Stimulated activated naive CD4-positive, alpha-beta T cell treated with Interleukin-2 at 50 U/mL for 16 hours (primary cell): Measurements from ENCODE around the gene SART3.

Experiments
- DNase-seq: peaks from one replicate; lab custom pipeline; 2025; lab: John Stamatoyannopoulos, UW

Gene SART3, protein sequence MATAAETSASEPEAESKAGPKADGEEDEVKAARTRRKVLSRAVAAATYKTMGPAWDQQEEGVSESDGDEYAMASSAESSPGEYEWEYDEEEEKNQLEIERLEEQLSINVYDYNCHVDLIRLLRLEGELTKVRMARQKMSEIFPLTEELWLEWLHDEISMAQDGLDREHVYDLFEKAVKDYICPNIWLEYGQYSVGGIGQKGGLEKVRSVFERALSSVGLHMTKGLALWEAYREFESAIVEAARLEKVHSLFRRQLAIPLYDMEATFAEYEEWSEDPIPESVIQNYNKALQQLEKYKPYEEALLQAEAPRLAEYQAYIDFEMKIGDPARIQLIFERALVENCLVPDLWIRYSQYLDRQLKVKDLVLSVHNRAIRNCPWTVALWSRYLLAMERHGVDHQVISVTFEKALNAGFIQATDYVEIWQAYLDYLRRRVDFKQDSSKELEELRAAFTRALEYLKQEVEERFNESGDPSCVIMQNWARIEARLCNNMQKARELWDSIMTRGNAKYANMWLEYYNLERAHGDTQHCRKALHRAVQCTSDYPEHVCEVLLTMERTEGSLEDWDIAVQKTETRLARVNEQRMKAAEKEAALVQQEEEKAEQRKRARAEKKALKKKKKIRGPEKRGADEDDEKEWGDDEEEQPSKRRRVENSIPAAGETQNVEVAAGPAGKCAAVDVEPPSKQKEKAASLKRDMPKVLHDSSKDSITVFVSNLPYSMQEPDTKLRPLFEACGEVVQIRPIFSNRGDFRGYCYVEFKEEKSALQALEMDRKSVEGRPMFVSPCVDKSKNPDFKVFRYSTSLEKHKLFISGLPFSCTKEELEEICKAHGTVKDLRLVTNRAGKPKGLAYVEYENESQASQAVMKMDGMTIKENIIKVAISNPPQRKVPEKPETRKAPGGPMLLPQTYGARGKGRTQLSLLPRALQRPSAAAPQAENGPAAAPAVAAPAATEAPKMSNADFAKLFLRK

DNA sequence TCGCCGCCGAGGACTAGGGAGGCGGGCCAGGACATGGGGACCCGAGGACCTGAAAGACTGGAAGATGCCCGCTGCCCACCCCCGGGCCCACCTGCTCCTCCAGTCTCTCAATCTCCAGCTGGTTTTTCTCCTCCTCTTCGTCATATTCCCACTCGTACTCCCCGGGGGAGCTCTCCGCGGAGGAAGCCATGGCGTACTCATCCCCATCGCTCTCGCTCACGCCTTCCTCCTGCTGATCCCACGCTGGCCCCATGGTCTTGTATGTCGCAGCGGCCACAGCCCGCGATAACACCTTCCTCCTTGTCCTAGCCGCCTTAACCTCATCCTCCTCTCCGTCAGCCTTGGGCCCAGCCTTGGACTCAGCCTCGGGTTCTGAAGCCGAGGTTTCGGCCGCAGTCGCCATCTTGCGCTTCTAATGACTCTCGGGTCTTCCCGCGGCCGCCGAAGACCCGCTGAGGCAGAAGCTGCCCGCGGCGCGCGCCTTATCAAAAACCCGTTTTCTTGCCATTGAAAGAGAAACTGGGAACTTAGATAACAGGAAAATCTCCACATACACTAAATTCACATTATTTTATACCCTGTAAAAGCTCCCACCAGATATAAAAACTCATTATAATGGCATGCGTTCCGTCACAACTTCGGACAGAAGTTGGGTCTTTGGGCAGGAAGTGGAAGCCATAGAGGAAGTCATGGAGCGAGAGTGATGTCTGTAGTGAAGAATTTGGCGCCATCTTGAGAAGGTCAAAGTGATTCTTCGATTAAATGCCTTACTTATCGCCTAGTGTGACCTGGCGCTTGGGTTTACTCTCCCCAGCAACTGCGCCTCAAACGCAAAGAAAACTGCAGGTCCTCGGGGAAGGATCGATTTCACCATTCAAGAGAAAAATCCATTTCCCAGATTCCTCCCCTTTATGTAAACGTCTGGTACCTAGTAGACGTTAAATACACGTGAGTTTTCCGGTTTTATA is at the start of gene SART3:
Gene SART3 (minus strand): TSS at position 422 of the 968 bp plus-strand sequence. CDS start 19 bp downstream, at position 403.
- DNase-seq: peak; percentile 81

DNA sequence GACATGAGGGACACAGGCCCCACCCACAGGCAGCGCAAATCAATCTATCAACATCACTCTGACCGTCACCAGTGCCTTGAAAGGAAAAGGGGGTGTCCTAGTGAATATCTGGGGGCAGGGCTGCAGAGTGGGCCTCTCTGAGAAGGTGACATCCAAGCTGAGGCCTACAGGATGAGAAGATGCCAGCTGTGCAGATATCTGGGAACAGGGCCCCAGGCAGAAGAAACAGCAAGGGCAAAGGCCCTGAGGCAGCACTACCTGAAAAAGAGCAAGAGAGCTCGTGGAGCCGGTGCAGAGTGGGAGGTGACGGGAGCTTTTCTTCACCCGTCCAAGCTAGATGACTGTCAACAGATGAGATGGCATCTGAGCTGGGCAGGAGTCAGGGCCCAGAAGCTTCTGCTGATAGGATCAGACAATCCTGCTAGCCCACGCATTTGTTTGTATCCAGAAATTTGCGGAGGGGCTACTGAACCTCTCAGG is 49.4 kb upstream of the SART3 start:
- DNase-seq: no peak

DNA sequence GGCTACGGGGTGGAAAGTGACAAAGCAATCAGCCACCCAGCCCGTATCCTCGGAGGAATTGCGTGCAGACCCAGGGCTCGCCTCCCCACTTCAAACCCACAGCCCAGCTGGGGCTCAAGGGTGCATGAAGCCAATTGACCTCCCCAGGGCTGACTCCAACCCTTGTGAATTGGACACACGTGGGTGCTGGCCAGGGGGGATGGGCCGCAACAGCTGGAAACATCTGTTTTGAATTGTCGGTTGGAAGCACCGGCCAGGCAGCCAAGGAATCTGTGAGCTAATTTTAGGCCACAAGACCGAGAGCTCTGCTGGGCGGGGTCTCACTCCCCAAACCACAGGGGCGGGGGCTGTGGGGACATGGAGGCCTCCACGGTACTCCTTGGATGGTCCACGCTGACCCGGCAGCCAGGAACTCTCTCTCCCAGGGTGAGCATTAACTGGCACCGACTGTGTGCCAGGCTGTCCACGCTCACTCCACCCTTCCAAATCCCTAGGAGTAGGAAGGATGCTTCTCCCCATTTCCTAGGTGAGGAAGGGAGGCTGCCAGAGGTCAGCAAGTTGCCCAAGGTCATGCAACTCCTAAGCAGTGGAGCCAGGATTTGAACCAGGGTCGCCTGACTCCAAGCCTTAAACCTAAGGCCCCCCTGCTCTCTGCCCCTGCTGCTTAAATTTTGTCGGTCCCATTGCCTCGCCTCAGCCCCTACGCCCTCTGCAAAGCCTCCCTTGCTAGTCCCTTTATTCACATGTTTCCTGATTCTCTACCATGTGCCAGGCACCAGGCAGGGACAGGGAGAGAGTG is 48.8 kb upstream of the SART3 start:
- no peak for DNase-seq

DNA sequence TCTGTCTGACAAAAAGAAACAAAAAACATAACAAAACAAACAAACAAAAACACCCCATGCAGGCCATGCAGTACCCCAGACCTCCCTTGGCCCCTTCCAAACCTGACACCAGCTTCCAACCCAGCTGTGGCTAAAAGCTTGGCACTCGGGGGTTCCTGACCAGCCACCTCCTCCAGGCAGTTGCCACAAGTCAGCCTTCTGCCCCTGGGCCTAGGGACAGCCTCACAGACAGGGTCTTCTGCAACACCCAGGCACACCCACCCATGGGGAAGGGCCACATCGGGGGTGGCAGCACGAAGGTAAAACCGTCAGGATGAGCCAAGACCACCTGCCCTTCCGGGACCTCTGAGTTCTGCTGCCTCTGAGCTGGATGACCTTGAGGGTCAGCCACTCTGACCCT is 47.6 kb upstream of the SART3 start:
- no peak for DNase-seq

DNA sequence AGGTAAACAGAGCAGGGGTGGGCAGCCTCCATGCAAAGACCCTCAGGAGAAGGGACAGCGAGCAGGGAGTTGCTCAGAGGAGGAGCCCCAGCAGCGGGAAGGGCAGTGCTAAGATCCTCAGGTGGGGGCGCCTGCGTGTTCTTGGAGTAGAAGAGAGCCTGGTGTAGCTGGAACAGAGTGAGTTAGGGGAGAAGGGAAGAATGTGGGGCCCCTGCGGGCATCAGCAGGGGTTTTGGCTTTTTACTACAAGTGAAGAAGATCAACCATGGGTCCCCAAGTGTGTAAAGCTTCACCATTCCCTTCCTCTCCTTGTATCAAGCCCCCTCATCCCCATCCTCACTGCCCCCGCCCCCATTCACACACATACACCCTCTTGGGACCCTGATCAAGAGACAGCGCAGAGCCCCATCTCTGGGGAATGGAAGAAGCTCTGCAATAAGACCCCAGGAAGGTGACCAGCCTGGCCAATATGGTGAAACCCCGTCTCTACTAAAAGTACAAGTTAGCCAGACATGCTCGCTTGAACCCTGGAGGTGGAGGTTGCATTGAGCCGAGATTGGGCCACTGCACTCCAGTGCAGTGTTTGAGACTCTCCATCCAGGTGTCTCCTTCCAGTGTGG is 47.1 kb upstream of the SART3 start:
- DNase-seq: no peak

DNA sequence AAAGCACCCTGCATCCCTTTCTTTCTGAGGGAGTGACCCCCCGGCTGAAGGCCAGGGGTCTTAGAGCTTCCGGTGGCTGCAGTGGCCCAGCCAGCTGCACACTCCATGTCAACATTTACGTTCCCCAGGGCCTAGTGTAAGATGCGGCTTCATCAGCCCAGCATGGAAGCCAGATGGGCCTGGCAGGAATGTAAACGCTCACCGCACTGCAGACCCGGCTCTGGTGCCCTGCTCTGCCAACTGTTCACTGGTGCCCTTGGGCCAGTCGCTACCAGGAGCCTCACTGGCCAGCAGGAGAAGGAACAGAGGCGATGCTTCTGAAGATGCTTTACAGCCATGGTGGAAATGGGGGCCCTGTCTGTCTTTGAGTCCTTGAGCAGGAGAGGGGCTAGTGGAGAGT is 45.5 kb upstream of the SART3 start:
- no peak for DNase-seq

DNA sequence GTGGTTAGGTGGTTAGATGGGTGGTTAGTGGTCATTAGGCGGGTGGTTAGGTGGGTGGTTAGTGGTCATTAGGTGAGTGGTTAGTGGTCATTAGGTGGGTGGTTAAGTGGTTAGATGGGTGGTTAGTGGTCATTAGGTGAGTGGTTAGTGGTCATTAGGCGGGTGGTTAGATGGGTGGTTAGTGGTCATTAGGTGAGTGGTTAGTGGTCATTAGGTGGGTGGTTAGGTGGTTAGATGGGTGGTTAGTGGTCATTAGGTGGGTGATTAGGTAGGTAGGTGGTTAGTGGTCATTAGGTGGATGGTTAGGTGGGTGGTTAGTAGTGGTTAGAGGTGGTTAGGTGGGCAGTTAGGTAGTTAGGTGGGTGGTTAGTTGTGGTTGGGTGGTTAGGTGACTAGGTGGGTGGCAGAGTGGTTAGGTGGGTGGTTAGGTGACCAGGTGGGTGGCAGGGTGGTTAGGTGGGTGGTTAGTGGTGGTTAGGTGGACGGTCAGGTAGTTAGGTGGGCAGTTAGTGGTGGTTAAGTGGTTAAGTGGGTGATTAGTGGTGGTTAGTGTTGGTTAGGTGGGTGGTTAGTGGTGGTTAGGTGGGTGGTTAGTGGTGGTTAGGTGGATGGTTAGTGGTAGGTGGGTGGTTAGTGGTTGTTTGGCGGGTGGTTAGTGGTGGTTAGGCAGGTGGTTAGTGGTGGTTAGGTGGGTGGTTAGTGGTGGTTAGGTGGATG is 44.9 kb upstream of the SART3 start:
- no peak for DNase-seq

DNA sequence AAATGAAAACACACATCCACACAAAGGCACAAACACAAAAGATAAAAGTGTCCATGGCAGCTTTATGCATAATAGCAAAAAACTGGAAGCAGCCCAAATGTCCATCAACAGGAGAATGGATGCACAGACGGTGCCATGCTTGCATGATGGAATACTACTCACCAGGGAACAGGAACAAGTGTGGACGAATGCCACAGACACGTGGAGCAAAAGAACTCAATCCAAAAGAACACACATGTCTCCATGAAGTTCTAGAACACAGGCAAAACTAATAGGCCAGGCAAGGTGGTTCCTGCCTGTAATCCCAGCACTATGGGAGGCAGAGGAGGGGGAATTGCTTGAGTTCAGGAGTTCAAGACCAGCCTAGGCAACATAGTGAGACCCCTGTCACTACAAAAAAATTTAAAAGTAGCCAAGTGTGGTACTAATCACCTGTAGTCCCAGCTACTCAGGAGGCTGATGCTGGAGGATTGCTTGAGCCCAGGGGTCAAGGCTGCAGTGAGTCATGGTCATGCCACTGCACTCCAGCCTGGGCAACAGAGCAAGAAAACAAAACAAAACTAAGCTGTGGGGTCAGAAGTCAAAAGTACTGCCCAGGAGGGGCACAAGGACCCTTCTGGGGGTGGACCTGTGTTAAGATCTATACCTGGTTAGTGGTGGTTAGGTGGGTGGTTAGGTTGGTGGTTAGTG is 44.2 kb upstream of the SART3 start:
- no peak for DNase-seq

DNA sequence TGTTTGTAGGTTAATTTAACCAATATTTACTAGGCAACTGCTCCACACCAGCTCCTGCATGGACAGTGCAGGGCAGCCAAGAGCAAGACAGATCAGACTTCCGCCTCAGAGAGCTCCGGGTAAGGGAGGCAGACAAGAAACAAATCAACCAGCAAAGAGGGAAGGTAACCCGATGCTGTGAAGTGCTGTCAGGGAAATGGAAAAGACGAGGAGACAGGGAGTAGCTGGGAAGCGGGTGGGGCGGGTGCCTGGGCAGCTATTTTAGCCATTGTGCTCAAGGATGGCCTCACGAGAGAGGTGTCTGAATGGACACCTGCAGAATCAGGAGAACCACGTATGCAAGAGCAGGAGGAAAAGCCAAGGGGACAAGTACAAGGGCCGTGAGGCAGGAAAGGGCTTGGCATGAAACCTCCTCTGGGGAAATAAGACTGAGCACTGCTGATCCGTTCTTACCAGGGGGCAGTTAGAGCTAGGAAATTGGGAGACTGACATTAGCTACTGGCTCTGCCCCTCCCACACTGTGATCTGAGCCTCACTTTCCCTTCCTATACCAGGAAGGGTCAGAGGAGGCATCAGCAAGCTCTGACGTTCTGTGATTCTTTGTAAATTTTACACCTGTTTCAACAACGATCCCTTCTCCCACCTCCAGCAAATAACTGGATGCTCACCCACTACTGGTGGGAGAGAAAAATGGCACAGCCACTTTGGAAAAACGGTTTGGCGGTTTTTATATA is 43.4 kb upstream of the SART3 start:
- no peak for DNase-seq

DNA sequence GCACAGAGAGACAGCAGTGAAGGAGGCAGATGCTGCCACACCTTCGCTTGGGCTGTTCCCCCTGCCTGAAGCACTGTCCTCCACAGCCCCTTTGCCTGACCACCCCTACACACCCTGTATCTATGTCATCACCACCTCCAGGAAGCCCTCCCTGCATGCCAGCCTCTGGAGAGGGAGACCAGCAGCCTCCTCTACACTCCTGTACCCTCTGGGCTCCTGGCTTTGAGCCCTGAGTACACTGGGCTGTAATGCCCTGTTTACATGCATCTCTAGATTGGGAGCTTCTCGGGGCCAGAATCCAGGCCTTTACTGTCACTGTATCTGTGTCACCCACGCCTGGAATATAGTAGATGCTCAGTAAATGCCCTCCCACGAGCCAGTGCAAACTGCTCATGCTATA is 42.8 kb upstream of the SART3 start:
- no peak for DNase-seq

DNA sequence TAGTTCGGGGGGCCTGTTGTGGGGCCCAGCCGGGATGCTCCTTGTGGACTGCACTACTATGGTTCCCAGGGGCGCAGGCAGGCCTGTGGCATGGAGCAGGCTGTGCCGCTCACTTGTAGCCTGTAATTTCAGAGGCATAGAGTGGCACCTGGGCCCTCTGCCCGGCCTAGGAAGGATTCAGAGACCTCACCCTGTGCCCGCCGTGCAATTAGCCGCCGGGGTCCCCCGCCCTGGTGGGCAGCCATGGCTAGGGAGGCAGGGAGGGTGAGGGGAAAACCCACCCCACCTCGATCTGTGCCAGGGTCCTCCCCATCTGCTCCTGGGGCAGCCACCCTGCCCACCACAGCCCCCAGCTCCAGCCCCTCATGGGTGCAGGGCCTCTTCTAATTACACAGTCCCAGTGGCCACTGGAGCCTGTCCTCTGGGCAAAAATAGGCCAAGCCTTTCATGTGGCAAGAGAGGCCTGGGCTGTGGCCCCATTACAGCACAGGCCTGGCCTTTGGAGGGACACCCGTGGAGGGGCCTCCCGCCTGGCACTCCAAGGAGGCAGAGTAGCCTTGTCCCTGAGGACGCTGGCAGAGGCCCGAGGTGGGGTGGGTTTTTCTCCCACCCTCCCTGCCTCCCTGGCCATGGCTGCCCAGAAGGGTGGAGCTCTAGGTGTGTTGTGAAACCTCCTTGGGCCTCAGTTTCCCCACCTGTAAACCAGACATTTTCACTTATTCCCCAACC is 42.2 kb upstream of the SART3 start:
- no peak for DNase-seq

DNA sequence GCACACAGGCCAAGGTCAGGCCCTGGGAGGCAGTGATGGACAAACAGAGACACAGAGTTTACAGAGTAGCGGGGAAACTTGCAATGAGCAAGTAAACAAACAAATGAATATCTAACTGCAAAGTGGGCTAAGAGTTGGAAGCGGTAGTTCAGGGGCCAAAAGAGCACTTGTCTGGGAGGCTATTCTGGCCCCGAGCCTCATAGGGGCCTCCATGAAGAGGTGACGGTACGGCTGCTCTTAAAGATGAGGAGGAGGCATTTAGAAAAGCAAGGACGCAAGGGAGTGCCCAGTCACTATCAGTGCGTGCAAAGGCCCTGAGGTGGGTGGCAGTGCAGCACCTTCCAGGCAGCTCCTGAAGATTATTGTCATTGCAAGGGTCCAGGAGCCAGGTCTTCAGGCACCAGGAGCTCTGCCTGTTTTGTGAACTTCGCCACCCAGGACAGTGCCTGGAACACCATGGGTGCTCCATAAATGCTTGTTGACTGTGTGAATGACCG is 41.3 kb upstream of the SART3 start:
- DNase-seq: no peak

DNA sequence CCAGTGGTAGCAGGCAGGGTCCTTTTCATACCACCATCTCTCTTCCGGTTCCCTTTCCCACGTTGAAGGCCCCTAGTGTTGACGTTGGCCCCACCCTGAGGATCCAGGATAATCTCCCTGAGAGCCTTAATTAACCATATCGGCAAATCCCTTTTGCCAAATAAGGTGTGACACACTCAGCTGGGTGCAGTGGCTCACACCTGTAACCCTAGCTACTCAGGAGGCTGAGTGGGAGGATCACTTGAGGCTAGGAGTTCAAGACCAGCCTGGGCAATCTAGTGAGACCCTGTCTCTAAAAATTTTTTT is 39.7 kb upstream of the SART3 start:
- no peak for DNase-seq

DNA sequence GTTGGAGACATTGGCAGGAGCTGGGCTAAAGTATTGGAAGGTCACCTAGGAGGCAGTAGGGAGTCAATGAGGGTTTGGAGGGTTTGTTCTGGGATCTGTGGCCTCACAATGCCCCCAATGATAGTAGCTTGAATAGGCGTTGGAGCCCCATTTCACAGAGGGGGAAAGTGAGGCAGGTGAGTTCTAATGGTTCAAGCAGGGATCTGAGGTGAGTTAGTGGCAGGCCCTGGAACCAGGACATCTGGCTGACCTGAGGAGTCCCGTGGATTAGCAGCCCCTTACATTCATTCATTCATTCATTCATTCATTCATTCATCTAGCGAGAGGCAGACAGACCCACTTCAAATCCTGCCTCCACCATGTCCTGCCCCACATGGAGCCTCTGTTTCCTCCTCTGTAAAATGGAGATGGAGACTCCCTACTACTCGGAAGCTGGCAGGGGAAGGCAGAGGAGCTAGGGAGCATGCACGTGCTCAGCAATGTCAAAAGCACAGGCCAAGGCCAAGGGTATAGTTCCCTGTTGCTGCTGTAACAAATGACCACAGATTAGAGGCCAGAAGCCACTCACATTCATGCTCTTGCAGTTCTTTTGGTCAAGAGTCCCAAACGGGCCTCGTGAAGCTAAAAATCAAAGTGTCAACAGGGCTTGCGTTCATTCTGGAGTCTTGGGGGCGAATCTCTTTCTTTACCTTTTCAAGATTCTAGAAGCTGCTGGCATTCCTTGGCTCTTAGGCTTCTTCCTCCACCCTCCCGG is 39.2 kb upstream of the SART3 start:
- no peak for DNase-seq

DNA sequence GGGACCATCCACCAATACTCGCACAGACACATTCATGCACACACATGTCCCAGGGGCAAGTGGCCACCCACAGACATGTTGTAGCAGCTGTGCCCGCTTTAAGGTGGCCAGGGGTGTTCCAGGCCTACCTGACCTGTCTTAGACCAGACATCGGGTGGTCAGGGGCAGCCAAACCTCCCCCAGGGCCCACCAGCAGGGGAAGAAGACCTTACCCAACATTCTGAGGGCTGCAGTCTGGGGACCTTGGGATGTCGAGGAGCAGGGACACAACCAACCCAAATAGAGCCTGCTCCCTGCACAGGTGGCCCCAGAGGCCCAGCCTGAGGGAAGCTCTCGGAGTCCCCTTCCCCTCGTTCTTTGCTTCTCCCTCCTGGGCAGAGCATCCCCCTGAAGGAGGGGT is 38.6 kb upstream of the SART3 start:
- DNase-seq: no peak

DNA sequence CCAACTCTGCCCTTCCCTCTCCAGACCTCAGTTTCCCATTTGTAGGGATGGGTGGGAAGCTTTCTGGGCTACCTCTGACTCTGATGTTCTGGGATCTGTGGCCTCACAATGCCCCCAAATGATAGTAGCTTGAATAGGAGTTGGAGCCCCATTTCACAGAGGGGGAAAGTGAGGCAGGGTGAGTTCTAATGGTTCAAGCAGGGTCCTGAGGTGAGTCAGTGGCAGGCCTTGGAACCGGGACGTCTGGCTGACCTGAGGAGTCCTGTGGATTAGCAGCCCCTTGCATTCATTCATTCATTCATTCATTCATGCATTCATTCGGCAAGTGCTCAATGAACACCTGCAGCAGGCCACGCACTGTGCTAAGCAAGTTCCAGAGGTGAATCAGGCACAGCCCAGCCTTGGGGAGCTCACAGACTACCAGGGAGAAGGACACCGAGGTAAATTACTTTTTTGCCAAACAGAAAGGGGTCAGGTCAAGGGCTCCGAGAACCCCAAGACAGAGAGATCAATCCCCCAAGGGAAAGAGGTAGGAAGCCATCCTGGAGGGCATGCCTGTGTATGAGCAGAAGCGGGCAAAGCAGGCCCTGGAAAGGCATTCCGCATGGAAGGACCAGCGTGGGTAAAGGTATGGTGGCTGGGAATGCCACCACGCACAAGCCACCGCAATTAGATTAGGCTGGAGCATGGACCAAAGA is 37.7 kb upstream of the SART3 start:
- DNase-seq: no peak
